ENCODE data around the gene SDCCAG8.
A peak's percentile ranks its signal among the peaks of the same experiment; 100 is the strongest.

Gene SDCCAG8

DNA sequence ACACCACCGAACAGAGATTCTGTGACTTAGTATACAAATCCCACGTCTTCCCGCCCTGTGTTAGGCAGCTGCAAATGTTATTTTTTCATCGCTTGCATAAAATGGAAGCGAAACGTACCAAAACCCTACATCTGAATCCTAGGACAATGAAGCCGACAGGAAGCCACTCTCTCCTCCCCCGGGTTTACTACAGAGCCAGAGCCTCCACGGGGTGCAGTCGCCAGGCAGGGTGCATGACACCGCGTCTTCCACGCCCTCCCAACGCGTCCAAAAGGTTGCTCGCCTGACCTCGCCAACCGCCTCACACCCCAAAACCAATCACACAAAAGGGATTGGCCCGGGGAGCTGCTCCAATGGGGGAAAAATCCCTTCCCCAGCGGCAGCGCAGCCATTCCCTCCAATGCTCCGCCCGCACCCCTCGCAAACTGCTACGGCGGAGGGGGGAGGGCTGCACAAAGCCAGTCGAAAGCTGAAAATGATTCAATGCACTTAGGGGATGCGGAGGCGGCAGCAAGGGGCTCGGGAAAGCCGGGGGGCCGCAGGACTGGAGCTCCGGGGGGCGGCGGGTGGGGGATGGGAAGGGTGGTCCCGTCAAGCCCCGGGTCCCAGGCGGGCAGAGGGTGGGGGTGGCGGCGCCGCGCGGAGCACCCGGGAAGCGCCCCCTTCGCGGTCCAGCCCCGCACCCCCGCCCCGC lies 1.5 kb upstream of the SDCCAG8 start:
- DNase-seq = no peak

DNA sequence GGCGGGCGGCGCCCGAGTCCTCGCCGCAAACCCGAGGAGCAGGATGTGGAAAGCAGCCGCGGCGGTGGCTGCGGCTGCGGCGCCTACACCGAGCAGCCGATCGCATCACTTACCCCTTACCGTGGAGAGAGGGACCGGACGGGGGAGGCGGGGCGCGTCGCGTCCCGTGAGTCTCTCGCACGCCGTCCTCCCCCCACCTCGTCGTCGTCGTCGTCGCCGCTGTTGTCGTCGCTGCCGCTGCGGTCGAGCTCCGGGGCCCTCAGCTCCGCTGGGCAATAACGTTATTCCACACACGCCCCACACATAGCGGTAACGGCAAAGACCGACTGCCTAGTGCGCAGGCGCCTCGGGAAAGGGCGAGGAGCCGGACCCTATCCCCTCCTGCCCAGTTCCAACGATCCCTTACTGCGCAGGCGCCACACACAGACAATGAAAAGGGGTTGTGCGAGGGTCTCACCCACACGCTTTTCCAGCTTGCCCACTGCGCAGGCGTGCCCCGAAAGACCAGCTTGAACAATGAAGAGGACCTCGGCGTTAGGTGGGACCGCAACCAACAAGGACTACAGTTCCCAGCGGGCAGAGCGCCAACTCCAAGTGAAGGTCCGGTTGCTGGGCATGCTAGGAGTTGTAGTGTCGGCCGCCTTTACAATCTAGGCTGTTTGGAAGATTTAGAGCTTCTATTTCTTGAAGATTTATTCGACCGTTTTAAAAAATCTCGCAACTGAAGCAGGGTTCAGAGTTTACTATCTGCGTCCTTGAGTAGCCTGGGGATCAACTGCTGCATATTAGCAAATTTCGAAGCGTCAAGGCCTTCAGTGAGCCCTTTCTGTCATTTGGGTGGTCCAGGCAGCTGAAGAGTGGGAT lies 682 bp upstream of the SDCCAG8 start, which contains the start of gene CEP170:
Gene CEP170, minus strand, starts transcription at position 355 of the 864 bp plus-strand sequence. CDS start 30,001 bp downstream, outside the sequence.
- DNase-seq = peak; percentile 88

DNA sequence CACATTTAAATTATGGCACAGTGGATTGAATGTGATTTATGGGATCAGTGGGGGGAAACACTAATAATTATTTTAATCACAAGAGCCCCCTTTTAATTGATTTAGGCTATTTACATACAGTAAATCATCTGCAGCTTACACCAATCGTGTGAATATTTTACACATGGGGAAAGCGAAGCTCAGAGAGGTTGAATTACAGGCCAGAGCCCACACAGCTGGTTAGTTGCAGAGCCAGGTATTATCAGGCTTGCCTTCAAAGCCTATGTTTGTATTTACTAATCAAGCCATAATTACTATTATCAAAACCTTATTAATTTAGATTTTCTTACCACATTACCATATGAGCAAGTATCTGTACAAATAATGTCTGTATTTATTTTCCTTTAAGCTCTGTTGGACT lies 749 bp downstream of the SDCCAG8 start:
- DNase-seq = no peak

DNA sequence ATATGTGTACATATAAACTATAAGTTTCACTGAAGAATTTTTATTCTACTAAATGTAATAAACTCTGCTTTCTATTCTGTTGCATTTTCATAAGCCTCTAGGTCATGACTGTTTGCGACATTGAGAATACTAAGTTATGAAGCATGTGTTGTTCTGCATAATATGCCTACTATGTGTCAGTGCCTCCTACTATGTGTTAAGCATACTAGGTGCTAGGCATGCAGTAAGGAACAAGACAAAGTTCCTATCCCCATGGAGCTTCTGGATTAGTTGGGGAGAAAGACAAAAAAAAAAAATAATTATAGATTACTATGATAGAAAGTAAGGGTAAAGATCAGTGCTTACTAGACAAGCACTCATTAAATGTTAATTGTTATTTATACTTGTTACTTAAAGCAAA lies 1.3 kb downstream of the SDCCAG8 start:
- DNase-seq = no peak

DNA sequence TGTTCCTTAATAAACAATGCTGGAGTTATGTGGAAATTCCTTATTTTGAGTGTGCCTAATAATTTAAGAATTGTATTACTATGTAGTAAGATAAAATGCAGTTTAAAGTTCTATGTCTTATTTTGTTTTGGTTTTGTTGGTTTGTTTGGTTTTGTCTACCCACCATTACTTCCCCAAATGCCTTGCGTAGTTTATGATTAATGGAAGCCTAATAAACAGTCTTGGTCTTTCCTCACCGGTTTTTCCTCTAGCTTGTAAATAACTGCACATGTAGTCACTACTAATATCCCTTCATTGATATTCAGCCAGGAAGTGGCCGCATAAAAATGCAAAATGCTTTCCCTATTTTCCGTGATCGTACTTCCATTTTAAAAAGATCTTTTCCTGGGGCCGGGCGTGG lies 2.9 kb downstream of the SDCCAG8 start:
- no peak for DNase-seq

DNA sequence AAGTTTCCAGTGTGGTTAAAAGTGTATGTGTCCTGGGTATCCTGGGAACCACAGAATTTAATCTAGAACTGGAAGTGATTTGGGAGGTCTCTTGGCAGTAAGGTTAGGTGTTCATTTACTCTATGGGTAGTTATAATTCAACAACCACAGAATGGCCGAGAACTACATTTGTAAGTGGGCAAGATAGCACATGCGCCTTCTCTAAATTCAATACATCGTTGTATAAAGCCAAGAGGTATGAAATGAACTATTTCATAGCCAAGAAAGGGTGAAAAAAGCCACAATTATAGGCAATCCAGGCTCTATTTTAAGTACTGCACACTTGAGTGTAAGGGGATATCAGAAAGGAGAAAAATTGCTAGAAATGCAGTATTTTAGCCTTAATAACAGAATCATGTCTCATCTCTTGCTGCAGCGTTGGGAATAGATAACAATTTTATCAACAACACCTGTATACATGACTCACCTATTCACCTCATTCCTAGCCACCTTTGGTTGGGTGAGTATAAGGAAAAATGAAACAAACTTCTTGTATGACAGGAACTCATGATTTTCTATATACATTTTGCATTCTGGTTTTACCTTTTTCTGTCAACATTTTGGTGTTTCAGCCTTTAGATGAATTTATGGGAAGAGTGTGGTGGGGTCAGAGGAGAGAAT lies 4.5 kb downstream of the SDCCAG8 start:
- no peak for DNase-seq

DNA sequence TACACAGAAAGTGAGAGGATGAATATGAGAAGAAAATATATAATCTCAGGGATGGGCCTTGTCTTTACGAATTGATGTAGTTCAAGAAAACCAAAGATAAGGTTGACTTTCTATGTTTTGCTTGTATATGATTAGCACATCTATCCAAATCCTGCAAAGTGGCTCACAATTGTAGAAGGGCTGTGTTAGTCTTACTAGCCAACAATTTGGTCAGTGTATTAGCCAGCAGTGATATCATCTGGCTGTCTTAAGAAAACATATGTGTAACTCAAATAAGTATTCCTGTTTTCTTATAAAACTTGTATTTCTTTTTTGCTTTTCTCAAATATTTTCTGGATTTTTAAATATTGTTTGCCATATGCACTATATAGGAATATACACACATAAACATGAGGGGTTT lies 5.5 kb downstream of the SDCCAG8 start:
- DNase-seq = no peak

DNA sequence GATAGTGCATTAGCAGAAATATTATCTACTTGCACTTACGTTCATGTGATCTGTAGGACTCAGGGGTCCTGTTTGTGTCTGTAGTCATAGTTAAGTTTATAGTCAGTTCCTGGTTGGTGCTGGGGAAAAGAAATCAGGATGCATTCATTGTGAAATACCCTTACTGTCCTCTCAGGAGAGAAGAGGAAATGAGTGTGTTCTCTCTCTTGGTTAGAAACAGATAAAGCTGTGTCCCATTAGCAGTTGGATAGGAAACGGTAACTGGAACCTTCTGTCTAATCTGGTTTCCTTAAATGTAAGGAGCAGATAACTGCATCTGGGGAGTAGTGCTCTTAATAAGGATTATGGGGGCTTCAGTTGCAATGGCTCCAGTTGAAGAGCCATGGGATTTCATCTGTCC lies 8.9 kb downstream of the SDCCAG8 start:
- no peak for DNase-seq

DNA sequence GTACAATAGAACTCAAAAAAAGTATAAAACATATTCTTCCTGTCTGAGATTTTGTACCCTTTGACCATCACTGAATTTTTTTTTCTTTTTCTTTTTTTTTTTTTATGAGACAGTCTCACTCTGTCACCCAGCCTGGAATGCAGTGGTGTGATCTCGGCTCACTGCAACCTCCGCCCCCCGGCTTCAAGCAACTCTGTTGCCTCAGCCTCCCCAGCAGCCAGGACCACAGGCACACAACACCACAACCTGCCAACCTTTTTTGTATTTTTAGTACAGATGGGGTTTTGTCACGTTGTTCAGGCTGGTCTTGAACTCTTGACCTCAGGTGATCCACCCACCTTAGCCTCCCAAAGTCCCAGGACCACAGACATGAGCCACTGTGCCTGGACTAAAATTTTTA lies 10.4 kb downstream of the SDCCAG8 start:
- no peak for DNase-seq

DNA sequence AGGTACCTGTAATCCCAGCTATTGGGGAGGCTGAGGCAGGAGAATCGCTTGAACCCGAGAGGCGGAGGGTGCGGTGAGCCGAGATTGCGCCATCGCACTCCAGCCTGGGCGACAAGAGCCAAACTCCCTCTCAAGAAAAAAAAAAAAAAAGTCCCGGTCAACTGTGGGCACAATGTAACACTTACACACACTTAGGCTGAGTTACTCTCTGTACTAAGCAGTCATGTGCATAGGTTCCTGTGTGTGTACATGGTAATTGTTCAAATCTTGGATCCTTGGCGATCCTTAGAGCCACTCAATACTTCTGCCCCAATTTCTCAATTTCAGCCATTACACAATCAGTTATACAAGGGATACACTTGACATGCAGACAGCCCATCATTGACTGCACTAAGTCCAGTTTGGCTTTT lies 11.6 kb downstream of the SDCCAG8 start:
- no peak for DNase-seq

DNA sequence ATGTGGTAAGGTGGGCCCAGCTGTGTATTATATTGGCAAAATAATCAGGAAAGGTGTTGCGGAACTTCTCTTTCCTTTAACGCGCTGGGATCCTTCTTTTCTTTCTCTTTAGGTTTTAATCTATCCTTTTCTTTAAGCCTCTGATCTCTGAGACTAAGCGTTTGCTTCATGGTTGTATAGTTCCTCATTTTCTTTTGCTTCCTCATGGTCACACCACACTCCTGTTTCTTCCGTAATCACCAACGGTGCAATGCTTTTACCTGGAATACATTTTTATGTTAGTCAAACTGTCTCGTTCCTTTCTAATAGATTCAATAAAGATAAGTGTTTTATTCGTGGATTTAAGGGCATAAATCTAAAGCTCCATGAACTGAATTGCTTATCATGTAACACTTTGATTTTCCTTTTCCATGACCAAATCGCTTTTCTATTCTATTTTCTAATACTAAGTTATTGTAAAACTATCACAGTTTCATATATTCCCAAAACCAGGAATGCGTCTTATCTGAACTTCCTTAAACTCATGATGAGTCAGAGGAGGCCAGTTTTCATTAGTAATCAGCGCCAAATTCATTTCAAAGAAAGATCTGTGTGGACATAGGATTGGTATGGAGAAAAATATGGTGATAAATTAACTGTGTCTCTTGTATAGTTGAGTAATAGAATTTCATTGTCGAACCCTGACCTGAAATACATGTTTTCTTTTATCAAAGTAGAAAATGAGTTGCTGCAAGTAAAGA lies 12.2 kb downstream of the SDCCAG8 start:
- no peak for DNase-seq

DNA sequence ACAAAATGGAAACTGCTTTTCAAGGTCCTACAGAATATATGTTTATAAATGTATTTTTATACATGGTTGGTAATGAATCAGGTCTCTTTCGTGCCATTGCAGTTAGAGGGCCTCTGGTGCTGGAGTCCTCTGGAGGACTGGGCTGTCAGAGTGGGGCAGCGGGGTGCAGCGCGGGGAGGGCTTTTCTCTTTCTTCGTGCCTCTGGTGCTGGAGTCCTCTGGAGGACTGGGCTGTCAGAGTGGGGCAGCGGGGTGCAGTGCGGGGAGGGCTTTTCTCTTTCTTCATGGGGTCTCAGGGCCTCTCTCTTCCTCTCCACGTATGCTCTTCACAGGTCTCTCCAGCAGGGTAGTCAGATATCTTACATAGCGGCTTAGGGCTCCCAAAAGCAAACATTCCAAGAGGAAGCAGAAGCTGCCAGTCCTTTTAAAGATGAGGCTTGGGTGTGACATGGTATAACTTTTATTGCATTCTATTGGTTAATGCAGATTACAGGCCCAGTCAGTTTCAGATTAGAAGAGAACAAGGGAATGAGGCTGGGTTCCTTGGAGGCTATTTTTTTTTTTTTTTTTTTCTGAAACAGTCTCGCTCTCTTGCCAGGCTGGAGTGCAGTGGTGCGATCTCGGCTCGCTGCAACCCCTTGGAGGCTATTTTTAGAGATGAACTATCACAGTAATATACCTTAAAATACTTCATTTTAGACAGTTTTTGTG lies 13.1 kb downstream of the SDCCAG8 start:
- DNase-seq = no peak

DNA sequence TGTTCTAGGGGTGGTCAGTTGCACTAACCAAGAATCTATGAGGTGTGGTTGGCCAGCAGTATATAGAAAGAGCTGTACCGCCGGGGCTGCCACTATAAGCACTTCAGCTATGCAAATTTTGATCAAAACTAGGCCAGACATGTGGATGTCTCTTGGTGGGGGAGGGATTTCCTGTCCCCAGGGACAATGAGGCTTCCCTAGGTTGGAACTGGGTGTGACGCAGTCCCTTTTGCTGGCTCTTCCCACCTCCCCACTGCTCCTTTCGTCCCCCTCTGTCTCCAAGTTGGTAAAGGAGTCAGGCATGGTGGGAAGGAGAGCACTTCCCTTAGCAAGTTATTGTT lies 13.6 kb downstream of the SDCCAG8 start:
- no peak for DNase-seq

DNA sequence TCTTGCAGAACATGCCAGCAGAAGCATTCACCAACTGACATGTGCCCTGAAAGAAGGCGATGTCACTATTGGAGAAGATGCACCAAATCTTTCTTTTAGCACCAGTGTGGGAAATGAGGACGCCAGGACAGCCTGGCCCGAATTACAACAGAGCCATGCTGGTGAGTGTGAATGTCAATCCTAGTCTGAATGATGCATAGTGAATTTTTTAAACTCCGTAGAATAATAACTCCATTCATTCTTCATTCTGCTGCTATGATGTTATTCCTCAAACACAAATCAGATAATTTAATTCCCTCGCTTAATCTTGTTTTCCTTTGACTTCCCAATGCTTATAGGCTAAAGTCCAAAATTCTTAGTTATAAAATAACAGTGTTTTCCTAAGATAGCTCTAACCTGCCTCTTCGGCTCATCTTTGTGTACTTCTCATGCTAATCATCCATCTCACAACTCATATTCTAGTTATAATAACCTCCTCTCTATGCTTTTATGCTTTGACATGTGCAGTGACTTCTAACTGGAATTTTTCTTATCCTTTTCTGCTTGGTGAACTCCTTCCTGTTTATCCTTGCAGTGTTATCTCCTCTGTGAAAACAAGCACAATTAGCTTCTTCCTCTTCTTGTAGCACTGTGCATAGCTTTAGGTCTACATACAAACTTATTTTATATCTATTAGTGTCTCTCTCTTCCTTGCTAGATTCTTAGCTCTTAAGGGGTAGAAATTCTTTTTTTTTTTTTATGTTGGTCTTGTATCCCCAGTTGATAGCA lies 14.4 kb downstream of the SDCCAG8 start:
- no peak for DNase-seq

DNA sequence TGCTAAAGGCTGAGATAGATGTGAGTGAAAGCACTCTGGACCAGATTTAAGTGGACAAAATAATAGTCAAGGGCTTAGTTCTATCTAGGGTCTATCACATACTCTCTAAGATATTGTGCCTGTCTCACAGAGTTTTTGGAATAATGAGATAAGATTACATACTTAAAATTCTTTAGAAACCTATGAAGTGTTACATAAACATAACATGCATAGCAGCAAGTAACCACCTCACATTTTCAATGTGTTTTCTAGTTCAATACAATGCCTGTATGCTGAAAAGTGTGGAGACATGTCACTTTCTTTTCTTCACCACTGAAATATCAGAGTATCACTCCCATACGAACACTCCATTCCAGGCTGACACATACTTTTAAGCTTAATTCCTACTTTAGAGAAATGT lies 16.2 kb downstream of the SDCCAG8 start:
- DNase-seq = no peak

DNA sequence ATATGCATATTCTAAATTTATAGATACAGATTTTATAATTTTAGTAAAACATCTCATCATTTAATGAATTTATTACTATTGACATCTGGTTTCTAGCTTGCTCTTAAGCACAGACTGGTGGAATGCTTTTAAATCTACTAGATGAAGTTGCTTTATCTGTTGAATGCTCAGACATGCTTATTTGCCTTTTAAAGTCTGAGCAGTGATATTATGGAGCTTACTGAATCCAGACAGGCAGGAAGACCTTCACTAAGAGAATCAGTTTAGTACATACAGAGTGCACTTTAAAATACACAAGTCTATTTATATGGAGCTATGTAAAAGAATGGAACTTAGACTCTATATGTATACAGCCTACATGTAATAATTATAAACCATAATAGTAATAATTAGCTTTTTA lies 16.6 kb downstream of the SDCCAG8 start:
- no peak for DNase-seq

DNA sequence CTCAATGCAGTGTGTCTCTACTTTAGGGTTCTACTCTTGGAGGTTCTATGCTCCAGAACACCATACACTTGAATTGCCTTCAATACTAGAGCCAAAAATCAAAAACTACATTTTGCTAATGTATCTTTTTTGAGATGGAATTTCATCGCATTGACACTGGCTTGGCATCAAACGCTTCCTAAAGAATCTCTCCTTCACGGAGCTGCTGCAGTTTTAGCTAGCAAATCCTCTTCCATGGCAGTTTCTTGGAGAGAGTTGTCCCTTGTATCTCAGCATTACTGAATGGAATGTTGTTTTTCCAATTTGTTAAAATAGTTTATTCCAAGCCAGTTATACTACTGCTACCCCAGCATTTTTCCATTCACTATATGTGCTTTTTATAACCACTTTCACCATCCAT lies 17.7 kb downstream of the SDCCAG8 start:
- DNase-seq = no peak

DNA sequence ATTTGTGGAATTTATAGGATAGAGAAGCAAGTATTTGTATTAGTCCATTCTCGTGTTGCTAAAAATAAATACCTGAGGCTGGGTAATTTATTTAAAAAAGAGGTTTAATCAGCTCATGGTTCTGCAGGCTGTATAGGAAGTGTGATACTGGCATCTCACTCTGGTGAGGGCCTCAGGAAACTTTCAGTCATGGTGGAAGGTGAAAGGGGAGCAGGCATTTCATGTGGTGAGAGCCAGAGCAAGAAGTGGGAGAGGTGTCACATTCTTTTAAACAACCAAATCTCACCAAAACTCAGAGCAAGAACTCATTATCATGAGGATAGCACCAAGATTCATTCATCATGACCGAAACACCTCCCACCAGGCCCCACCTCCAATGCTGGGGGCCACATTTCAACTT lies 18.1 kb downstream of the SDCCAG8 start:
- no peak for DNase-seq

DNA sequence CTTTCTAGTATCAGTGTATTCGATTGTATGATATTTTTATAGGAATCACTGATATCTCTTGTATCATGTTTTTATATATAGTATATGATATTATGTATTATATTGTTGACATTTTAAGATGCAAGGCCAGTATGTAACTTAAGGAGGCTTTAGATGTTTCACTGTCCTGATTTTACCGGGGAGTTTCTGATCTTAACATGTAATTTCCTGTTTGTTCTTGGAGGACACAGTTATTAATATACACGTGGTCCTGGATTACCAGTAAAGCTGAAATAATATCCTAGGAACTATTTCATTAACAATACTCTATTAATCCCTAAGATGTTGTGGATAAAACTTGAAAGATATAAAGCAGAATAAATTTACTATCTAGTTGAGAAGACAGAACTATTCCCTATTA lies 19.5 kb downstream of the SDCCAG8 start:
- no peak for DNase-seq

DNA sequence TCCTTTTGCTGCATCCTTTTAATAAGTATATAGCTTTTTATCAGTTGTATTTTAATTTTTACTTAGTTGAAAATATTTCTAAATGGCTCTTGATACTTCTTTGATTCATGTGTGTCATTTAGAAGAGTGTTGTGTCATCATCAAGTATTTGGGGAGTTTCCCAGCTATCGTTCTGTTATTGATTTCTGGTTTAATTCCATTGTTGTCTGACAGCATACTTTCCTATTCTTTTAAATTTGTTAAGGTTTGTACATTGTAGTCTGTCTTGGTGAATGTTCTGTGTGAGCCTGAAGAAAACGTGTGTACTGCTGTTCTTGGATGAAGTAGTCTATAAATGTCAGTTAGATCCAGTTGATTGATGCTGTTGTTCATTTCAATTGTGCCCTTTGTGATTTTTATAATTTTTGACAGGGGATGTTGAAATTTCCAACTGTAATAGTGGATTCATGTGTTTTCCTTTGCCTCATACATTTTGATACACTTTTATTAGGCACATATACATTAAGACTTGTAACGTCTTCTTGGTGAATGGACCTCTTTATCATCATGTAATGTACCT lies 24.8 kb downstream of the SDCCAG8 start:
- no peak for DNase-seq

DNA sequence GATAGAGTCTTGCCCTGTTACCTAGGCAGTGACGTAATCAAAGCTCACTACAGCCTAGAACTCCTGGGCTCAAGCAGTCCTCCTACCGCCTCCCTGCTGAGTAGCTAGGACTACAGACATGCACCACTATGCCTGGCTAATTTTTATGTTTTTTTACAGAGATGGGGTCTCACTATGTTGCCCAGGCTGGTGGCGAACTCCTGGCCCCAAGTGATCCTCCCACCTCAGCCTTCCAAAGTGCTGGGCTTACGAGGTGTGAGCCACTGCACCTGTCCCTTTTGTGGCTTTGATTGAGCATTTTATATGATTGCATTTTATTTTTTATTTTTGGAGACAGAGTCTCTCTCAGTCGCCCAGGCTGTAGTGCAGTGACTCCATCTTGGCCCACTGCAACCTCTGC lies 25.8 kb downstream of the SDCCAG8 start:
- no peak for DNase-seq
